Adrenal gland (tissue), 5 donors: Measurements from ENCODE around the gene SOBP.

ENCODE experiments used
- POLR2A ChIP-seq, 2 donors: fragments of 450-650 bp; IDR thresholded peaks; one replicate each; pipeline ENCODE4 v1.6.1; 2017; ENCODE audit warnings: antibody characterized with exemption in 2 of 2, mild to moderate bottlenecking in 2 of 2, moderate library complexity in 1 of 2
- TF ChIP-seq, protein P1 (sequence below), 6 experiments: fragments of 450-650 bp in 4 of 6; fragments of 200-600 bp in 2 of 6; sonication (generic) in 1 of 6; IDR thresholded peaks; 1 replicate in 5 of 6; 2 replicates in 1 of 6; pipeline versions ENCODE4 v1.5.1 to v1.8.0; 2016 to 2021; ENCODE audit warnings: antibody characterized with exemption in 6 of 6, mild to moderate bottlenecking in 2 of 6, moderate library complexity in 1 of 6
- donor health status: DM: no; HTN: no; CAD: no.

- no peak for TF ChIP-seq POLR2A (IDR thresholded peaks at IDR 0.05)
- TF ChIP-seq, protein P1, sequence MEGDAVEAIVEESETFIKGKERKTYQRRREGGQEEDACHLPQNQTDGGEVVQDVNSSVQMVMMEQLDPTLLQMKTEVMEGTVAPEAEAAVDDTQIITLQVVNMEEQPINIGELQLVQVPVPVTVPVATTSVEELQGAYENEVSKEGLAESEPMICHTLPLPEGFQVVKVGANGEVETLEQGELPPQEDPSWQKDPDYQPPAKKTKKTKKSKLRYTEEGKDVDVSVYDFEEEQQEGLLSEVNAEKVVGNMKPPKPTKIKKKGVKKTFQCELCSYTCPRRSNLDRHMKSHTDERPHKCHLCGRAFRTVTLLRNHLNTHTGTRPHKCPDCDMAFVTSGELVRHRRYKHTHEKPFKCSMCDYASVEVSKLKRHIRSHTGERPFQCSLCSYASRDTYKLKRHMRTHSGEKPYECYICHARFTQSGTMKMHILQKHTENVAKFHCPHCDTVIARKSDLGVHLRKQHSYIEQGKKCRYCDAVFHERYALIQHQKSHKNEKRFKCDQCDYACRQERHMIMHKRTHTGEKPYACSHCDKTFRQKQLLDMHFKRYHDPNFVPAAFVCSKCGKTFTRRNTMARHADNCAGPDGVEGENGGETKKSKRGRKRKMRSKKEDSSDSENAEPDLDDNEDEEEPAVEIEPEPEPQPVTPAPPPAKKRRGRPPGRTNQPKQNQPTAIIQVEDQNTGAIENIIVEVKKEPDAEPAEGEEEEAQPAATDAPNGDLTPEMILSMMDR (IDR thresholded peaks at IDR 0.05), result no peak
Observed at GRCh38 chr6:107677399-107677798, 187.5 kb downstream of the SOBP start.
